Hepatocyte (in vitro differentiated cells): ENCODE results near the gene PRCP. TPM values are rescaled to one million over a fixed set of nuclear protein-coding genes. Genes with fewer than 3 reads are reported as not detected.

Experiments
- DNase-seq: peaks from one replicate; pipeline ENCODE4 v3.0.0-alpha.2; 2016; ENCODE audit warnings: low spot score
- H2AFZ ChIP-seq: fragments of 200-600 bp; sonication (generic); 2 replicates; pipeline ENCODE4 v1.6.0; 2016; ENCODE audit warnings: antibody characterized with exemption, mild to moderate bottlenecking
- H3K27ac ChIP-seq: fragments of 200-600 bp; sonication (generic); 2 replicates; pipeline ENCODE4 v1.5.1; 2016; ENCODE audit warnings: mild to moderate bottlenecking
- H3K27me3 ChIP-seq: fragments of 200-600 bp; sonication (generic); 2 replicates; pipeline ENCODE4 v1.6.1; 2016
- H3K36me3 ChIP-seq: fragments of 200-600 bp; sonication (generic); replicated peaks from 2 replicates; pipeline ENCODE4 v1.5.1; 2016; ENCODE audit warnings: low read depth; ENCODE audit not compliant: insufficient read depth
- H3K4me1 ChIP-seq: fragments of 200-600 bp; sonication (generic); 2 replicates; pipeline ENCODE4 v1.5.1; 2016; ENCODE audit warnings: mild to moderate bottlenecking, moderate library complexity; ENCODE audit not compliant: insufficient read depth
- H3K4me2 ChIP-seq: fragments of 200-600 bp; sonication (generic); 2 replicates; pipeline ENCODE4 v1.6.0; 2016
- H3K4me3 ChIP-seq: fragments of 200-600 bp; sonication (generic); 2 replicates; pipeline ENCODE4 v1.5.1; 2016; ENCODE audit warnings: mild to moderate bottlenecking
- H3K79me2 ChIP-seq: fragments of 200-600 bp; sonication (generic); 2 replicates; pipeline ENCODE4 v1.6.0; 2017; ENCODE audit warnings: mild to moderate bottlenecking
- H3K9me2 ChIP-seq: fragments of 200-600 bp; sonication (generic); replicated peaks from 2 replicates; pipeline ENCODE4 v1.6.0; 2017; ENCODE audit warnings: mild to moderate bottlenecking; ENCODE audit not compliant: insufficient read depth
- H3K9me3 ChIP-seq: fragments of 200-600 bp; sonication (generic); 2 replicates; pipeline ENCODE4 v1.5.1; 2016; ENCODE audit warnings: low read depth, mild to moderate bottlenecking
- H4K20me1 ChIP-seq: fragments of 200-600 bp; sonication (generic); 2 replicates; pipeline ENCODE4 v1.6.0; 2016; ENCODE audit warnings: mild to moderate bottlenecking; ENCODE audit not compliant: insufficient read depth, poor library complexity, severe bottlenecking
- EZH2 ChIP-seq: fragments of 200-600 bp; sonication (generic); IDR thresholded peaks from 2 replicates; pipeline ENCODE4 v1.6.1; 2016; ENCODE audit warnings: antibody characterized with exemption, mild to moderate bottlenecking, borderline replicate concordance
- EZH2phosphoT487 ChIP-seq: fragments of 200-600 bp; sonication (generic); IDR thresholded peaks from one replicate; pipeline ENCODE4 v1.6.1; 2018; ENCODE audit warnings: antibody characterized with exemption, mild to moderate bottlenecking, low read depth, moderate library complexity; ENCODE audit not compliant: unreplicated experiment, severe bottlenecking
- WGBS: methylation state at CpG from one replicate; pipeline ENCODE4 v1.1.6; 2016; ENCODE audit warnings: low lambda C conversion rate; ENCODE audit errors: missing lambda C conversion rate; 5-methylcytosine and 5-hydroxymethylcytosine counted together
- polyA plus RNA-seq: library from polyadenylated mRNA; unstranded; fragments of >200 nt; fragmentation: Nextera tagmentation; extraction: Ambion mirVana; gene quantifications from 2 replicates; pipeline ENCODE4 v1.2.1, GENCODE V29; 2016
- total RNA-seq: library from RNA; depleted of rRNA; stranded (reverse); fragments of >200 nt; gene quantifications from 2 replicates; pipeline ENCODE4 v1.2.3, GENCODE V29; 2014
- TF ChIP-seq, protein P1 (sequence below): fragments of 200-600 bp; sonication (generic); IDR thresholded peaks from 2 replicates; pipeline ENCODE4 v1.5.1; 2016; ENCODE audit warnings: antibody characterized with exemption, mild to moderate bottlenecking; ENCODE audit not compliant: poor library complexity

The PRCP gene
- total and polyA plus RNA-seq, 2 experiments from 2014 or later: 46.8 to 53.0 TPM

DNA sequence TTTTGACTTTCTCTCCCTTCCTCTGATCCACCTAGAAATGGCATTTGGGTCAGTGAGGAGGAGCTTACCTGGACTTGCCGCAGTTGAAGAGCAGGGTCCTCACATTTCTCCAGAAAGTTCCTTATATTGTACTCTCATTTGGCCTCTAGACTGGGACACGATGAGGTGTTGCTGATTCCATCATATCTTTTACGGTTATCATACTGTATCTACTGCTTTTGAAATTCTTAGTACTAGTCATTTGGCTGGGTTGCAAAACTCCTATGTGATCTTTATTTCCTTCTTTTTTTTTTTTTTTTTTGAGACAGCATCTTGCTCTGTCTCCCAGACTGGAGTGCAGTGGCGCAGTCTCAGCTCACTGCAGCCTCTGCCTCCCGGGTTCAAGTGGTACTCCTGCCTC lies 107.9 kb downstream of the PRCP start:
- no peak for DNase-seq
- H3K9me3 ChIP-seq: no peaks in the 10 kb centered on the region
- H3K9me2 ChIP-seq: no peaks in the 10 kb centered on the region
- no peak overlapping the region for H2AFZ ChIP-seq
- no peak overlapping the region for H3K4me3 ChIP-seq
- H3K4me2 ChIP-seq: no peak overlapping the region
- H3K79me2 ChIP-seq: no peaks in the 10 kb centered on the region
- no peaks in the 10 kb centered on the region for H3K27me3 ChIP-seq
- 90% methylated on average over 5 of the region's 5 CpGs for WGBS
- TF ChIP-seq EZH2 (no peak), EZH2phosphoT487 (no peak)
- TF ChIP-seq, protein P1, sequence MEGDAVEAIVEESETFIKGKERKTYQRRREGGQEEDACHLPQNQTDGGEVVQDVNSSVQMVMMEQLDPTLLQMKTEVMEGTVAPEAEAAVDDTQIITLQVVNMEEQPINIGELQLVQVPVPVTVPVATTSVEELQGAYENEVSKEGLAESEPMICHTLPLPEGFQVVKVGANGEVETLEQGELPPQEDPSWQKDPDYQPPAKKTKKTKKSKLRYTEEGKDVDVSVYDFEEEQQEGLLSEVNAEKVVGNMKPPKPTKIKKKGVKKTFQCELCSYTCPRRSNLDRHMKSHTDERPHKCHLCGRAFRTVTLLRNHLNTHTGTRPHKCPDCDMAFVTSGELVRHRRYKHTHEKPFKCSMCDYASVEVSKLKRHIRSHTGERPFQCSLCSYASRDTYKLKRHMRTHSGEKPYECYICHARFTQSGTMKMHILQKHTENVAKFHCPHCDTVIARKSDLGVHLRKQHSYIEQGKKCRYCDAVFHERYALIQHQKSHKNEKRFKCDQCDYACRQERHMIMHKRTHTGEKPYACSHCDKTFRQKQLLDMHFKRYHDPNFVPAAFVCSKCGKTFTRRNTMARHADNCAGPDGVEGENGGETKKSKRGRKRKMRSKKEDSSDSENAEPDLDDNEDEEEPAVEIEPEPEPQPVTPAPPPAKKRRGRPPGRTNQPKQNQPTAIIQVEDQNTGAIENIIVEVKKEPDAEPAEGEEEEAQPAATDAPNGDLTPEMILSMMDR: no peak
- H4K20me1 ChIP-seq: no peaks in the 10 kb centered on the region
- peaks cover 9% of the 10 kb centered on the region for H3K4me1 ChIP-seq
- no peaks in the 10 kb centered on the region for H3K36me3 ChIP-seq
- H3K27ac ChIP-seq: no peak overlapping the region

DNA sequence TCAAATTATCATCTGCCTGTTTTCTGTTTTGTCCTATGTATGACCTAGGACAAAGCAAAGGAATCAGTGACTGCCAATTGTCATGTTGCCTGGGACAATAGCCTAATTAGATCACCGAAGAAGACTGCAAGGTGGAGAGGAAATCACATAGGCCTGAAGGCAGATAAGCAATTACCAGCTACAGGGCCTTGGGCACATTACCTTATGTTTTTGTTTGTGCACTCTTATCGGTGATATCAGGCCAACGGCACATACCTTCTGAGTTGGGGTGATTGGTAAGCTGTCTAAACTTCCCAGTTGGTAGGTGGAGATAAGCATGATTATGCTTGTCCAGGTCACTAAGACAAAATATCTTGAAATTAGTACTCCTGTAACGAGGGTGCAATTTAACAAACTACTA lies 108.5 kb downstream of the PRCP start:
- peaks cover 9% of the 10 kb centered on the region for H3K4me1 ChIP-seq
- TF ChIP-seq, protein P1: no peak
- TF ChIP-seq EZH2phosphoT487 (no peak), EZH2 (no peak)
- H2AFZ ChIP-seq: no peak overlapping the region
- no peak overlapping the region for H3K4me2 ChIP-seq
- no peaks in the 10 kb centered on the region for H4K20me1 ChIP-seq
- H3K27me3 ChIP-seq: no peaks in the 10 kb centered on the region
- H3K9me2 ChIP-seq: no peaks in the 10 kb centered on the region
- 52% methylated on average over 4 of the region's 4 CpGs for WGBS
- H3K36me3 ChIP-seq: no peaks in the 10 kb centered on the region
- H3K9me3 ChIP-seq: no peaks in the 10 kb centered on the region
- H3K79me2 ChIP-seq: no peaks in the 10 kb centered on the region
- DNase-seq: no peak
- peak overlapping the region; percentile 10 for H3K27ac ChIP-seq
- no peak overlapping the region for H3K4me3 ChIP-seq

DNA sequence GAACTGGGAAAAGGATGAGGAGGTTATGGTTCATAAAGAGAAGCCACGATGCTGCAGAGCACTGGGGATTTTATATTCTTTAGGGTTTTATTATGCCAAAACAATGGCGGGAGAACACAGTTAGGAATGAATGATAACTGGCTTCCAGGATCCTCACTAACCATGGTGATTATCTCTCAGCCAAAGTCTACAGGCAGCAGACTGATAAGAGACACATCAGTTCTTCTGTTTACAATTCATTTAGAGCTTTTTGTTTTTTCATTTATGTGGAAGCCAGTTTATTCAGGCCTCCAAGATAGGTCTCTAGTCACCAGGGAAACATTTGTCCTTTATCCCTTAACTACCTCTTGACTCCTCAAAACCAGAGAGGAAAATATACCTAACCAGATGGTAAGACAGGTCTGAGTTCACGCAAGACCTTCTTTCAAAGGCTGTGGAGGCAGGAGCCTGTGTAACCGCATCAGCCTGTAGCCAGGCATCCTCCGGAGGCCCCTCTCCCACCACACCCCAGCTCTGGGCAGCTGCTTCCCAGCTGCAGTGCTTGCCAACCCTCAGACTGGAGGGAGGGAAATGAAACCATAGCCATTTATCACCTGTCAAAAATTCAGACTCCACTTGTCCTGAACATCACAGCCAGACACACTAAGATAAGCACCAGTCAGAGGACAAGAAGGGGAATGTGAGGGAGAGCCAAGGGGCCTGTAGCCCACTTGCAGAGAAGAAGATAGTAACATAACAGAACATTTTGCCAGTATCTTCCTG lies 109.3 kb downstream of the PRCP start:
- H3K4me1 ChIP-seq: peaks cover 9% of the 10 kb centered on the region
- H3K27ac ChIP-seq: peak overlapping the region; percentile 10
- H3K4me3 ChIP-seq: no peak overlapping the region
- TF ChIP-seq EZH2phosphoT487: no peak
- TF ChIP-seq EZH2: no peak
- no peak overlapping the region for H2AFZ ChIP-seq
- no peaks in the 10 kb centered on the region for H3K9me2 ChIP-seq
- no peaks in the 10 kb centered on the region for H3K79me2 ChIP-seq
- H4K20me1 ChIP-seq: no peaks in the 10 kb centered on the region
- H3K9me3 ChIP-seq: no peaks in the 10 kb centered on the region
- peak; percentile 14 for DNase-seq
- no peak overlapping the region for H3K4me2 ChIP-seq
- no peaks in the 10 kb centered on the region for H3K36me3 ChIP-seq
- 24% methylated on average over 5 of the region's 5 CpGs for WGBS
- H3K27me3 ChIP-seq: no peaks in the 10 kb centered on the region

DNA sequence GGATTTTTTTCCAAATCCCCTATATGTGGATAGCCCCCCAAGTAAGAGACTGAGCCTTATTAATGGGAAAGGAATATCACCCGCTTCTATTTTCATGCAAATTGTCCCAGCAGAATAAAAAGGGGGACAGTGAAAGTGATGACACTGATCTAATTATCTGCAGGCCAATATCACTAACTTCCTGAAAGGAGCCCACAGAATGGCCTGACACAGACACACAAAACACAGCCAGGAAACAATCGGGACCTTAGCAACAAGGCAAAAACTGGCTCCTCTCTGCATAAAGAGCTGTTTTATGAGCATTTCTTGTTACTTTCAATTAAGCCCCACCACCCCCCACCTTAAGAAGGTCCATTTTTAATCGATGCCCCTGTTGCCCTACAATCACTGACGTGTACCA lies 112.2 kb downstream of the PRCP start:
- no peaks in the 10 kb centered on the region for H3K9me2 ChIP-seq
- TF ChIP-seq, protein P1: no peak
- TF ChIP-seq EZH2phosphoT487 (no peak), EZH2 (no peak)
- no peak overlapping the region for H3K27ac ChIP-seq
- peaks cover 9% of the 10 kb centered on the region for H3K4me1 ChIP-seq
- H3K4me2 ChIP-seq: no peak overlapping the region
- H3K79me2 ChIP-seq: no peaks in the 10 kb centered on the region
- no peaks in the 10 kb centered on the region for H4K20me1 ChIP-seq
- H3K4me3 ChIP-seq: no peak overlapping the region
- no peaks in the 10 kb centered on the region for H3K36me3 ChIP-seq
- peaks cover 3% of the 10 kb centered on the region for H3K27me3 ChIP-seq
- 92% methylated on average over 4 of the region's 4 CpGs for WGBS
- H3K9me3 ChIP-seq: no peaks in the 10 kb centered on the region
- no peak overlapping the region for H2AFZ ChIP-seq
- no peak for DNase-seq
